ENCODE data around the gene ASB10.

The ASB10 gene

GRCh38 chr7:151179946-151180345 is 7.1 kb downstream of the ASB10 start:
- Histone ChIP-seq H4K20me1 (ENCODE audit: low read depth, low read length) (no peaks in the 10 kb centered on the region), H3K27ac (ENCODE audit: low read depth, low read length) (no peak overlapping the region), H3F3A (ENCODE audit: insufficient read depth) (no peaks in the 10 kb centered on the region), H3K4me2 (ENCODE audit: low read depth, low read length, poor library complexity, severe bottlenecking) (no peak overlapping the region), H3K36me3 (ENCODE audit: low read length) (no peaks in the 10 kb centered on the region), H3K27me3 (ENCODE audit: low read length) (no peaks in the 10 kb centered on the region), H3K9ac (ENCODE audit: low read length) (no peak overlapping the region), H3K4me3 (ENCODE audit: insufficient read depth, low read length, poor library complexity, severe bottlenecking) (no peak overlapping the region), H3K79me2 (ENCODE audit: insufficient read depth, low read length) (no peaks in the 10 kb centered on the region), H3K9me2 (replicated peaks; ENCODE audit: insufficient read depth, low read length) (no peaks in the 10 kb centered on the region), H3K9me3 (ENCODE audit: insufficient read depth, low read length) (no peaks in the 10 kb centered on the region), H2AFZ (ENCODE audit: low read depth, low read length, severe bottlenecking) (no peak overlapping the region)
- TF ChIP-seq EZH2phosphoT487 (conservative IDR thresholded peaks at IDR 0.05; ENCODE audit: low read length) (no peak), CTCF (IDR thresholded peaks at IDR 0.05; ENCODE audit: insufficient read depth, low read length, poor library complexity, severe bottlenecking) (no peak)

- no peaks in the 10 kb centered on the region for H3F3A ChIP-seq (ENCODE audit: insufficient read depth)
- H3K9ac ChIP-seq (ENCODE audit: low read length): no peak overlapping the region
- no peaks in the 10 kb centered on the region for H4K20me1 ChIP-seq (ENCODE audit: low read depth, low read length)
- no peaks in the 10 kb centered on the region for H3K9me2 ChIP-seq (replicated peaks; ENCODE audit: insufficient read depth, low read length)
- H3K9me3 ChIP-seq (ENCODE audit: insufficient read depth, low read length): no peaks in the 10 kb centered on the region
- no peak overlapping the region for H2AFZ ChIP-seq (ENCODE audit: low read depth, low read length, severe bottlenecking)
- no peaks in the 10 kb centered on the region for H3K36me3 ChIP-seq (ENCODE audit: low read length)
- H3K27me3 ChIP-seq (ENCODE audit: low read length): no peaks in the 10 kb centered on the region
- H3K27ac ChIP-seq (ENCODE audit: low read depth, low read length): no peak overlapping the region
- TF ChIP-seq CTCF (IDR thresholded peaks at IDR 0.05; ENCODE audit: insufficient read depth, low read length, poor library complexity, severe bottlenecking) (no peak), EZH2phosphoT487 (conservative IDR thresholded peaks at IDR 0.05; ENCODE audit: low read length) (no peak)
- no peak overlapping the region for H3K4me2 ChIP-seq (ENCODE audit: low read depth, low read length, poor library complexity, severe bottlenecking)
- no peaks in the 10 kb centered on the region for H3K79me2 ChIP-seq (ENCODE audit: insufficient read depth, low read length)
- no peak overlapping the region for H3K4me3 ChIP-seq (ENCODE audit: insufficient read depth, low read length, poor library complexity, severe bottlenecking)
Measured at GRCh38 chr7:151179287-151179860, 7.7 kb downstream of the ASB10 start.

GRCh38 chr7:151178831-151179230 is 8.2 kb downstream of the ASB10 start:
- no peak for TF ChIP-seq EZH2phosphoT487 (conservative IDR thresholded peaks at IDR 0.05; ENCODE audit: low read length)
- no peaks in the 10 kb centered on the region for H3K9me3 ChIP-seq (ENCODE audit: insufficient read depth, low read length)
- no peak overlapping the region for H3K4me3 ChIP-seq (ENCODE audit: insufficient read depth, low read length, poor library complexity, severe bottlenecking)

DNA sequence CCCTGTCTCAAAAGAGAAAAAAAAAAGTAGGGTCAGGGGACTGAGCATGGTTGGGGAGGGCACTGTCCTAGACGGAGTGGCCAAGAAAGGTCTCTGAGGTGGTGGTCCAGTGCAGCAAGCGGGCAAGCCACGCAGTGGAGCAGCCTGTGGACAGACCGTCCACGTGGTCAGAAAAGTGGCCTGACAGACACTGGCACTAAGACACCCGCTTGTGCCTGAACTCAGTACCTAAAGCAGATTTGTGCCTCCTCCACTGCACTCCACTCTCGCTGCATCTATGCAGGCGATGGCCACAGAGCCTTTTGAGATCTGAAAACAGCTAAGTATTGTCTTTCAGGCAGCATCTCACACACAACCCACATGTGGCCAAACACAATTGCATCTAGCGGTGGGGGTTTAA is 8.8 kb downstream of the ASB10 start:
- no peaks in the 10 kb centered on the region for H4K20me1 ChIP-seq (ENCODE audit: low read depth, low read length)
- H2AFZ ChIP-seq (ENCODE audit: low read depth, low read length, severe bottlenecking): no peak overlapping the region
- no peaks in the 10 kb centered on the region for H3K27me3 ChIP-seq (ENCODE audit: low read length)
- no peak for TF ChIP-seq EZH2phosphoT487 (conservative IDR thresholded peaks at IDR 0.05; ENCODE audit: low read length)
- no peak for TF ChIP-seq CTCF (IDR thresholded peaks at IDR 0.05; ENCODE audit: insufficient read depth, low read length, poor library complexity, severe bottlenecking)
- H3K36me3 ChIP-seq (ENCODE audit: low read length): no peaks in the 10 kb centered on the region
- H3K9me3 ChIP-seq (ENCODE audit: insufficient read depth, low read length): no peaks in the 10 kb centered on the region
- no peaks in the 10 kb centered on the region for H3F3A ChIP-seq (ENCODE audit: insufficient read depth)
- H3K9me2 ChIP-seq (replicated peaks; ENCODE audit: insufficient read depth, low read length): no peaks in the 10 kb centered on the region
- no peak overlapping the region for H3K27ac ChIP-seq (ENCODE audit: low read depth, low read length)
- no peak overlapping the region for H3K4me3 ChIP-seq (ENCODE audit: insufficient read depth, low read length, poor library complexity, severe bottlenecking)
- H3K4me2 ChIP-seq (ENCODE audit: low read depth, low read length, poor library complexity, severe bottlenecking): no peak overlapping the region
- no peak overlapping the region for H3K9ac ChIP-seq (ENCODE audit: low read length)
- no peaks in the 10 kb centered on the region for H3K79me2 ChIP-seq (ENCODE audit: insufficient read depth, low read length)

More at GRCh38 chr7:151178831-151179230, 8.2 kb downstream of the ASB10 start:
- Histone ChIP-seq H2AFZ (ENCODE audit: low read depth, low read length, severe bottlenecking) (no peak overlapping the region), H4K20me1 (ENCODE audit: low read depth, low read length) (no peaks in the 10 kb centered on the region), H3K9ac (ENCODE audit: low read length) (no peak overlapping the region), H3K79me2 (ENCODE audit: insufficient read depth, low read length) (no peaks in the 10 kb centered on the region), H3K27ac (ENCODE audit: low read depth, low read length) (no peak overlapping the region), H3K36me3 (ENCODE audit: low read length) (no peaks in the 10 kb centered on the region), H3K27me3 (ENCODE audit: low read length) (no peaks in the 10 kb centered on the region), H3K4me2 (ENCODE audit: low read depth, low read length, poor library complexity, severe bottlenecking) (no peak overlapping the region), H3K9me2 (replicated peaks; ENCODE audit: insufficient read depth, low read length) (no peaks in the 10 kb centered on the region), H3F3A (ENCODE audit: insufficient read depth) (no peaks in the 10 kb centered on the region)

All from SU-DHL-6 (cell line).